Measurements from ENCODE around the gene CYTIP.

The CYTIP gene

GRCh38 chr2:157460897-157461296 is 17.0 kb upstream of the CYTIP start:
- no peak for DNase-seq

GRCh38 chr2:157460384-157460837 is 16.5 kb upstream of the CYTIP start:
- no peak for DNase-seq

GRCh38 chr2:157459486-157459885 is 15.6 kb upstream of the CYTIP start:
- no peak for DNase-seq

DNA sequence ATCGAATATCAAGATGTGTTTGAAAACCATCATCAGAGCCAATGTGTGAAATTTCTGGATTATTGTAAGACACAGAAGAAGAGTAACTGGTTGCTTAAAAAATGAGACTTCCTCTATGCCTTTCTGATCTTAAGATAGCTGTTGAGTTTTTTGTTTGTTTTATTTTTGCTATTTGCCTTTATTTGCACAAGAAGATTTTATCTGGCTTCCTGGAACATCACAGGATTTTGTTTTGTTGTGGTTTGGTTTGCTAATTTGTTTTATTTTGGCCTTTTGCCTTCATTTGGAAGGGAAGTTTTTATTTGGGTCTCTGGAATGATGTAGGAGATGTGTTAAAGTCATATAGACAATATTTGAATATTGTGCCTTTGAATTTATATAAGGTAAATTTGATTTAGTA is 3.9 kb upstream of the CYTIP start:
- DNase-seq, result no peak

DNA sequence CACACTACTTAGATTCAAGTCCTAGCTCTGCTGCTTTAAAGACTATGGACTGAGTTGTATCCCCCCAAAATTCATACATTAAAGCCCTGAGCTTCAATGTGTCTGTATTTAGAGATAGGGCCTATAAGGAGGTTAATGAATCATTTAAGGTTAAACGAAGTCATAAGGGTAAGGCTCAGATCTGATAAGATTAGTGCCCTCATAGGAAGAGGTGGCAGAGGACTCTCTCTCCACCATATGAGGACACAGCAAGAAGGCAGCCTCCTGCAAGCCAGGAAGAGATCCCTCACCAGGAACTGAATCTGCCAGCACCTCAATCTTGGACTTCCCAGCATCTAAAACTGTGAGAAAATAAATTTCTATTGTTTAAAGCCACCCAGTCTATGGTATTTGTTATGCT is 3.1 kb upstream of the CYTIP start:
- DNase-seq, result no peak

GRCh38 chr2:157444641-157445040 is 752 bp upstream of the CYTIP start:
- DNase-seq, result peak; percentile 36

GRCh38 chr2:157443090-157443489 is 799 bp downstream of the CYTIP start:
- DNase-seq, result no peak

DNA sequence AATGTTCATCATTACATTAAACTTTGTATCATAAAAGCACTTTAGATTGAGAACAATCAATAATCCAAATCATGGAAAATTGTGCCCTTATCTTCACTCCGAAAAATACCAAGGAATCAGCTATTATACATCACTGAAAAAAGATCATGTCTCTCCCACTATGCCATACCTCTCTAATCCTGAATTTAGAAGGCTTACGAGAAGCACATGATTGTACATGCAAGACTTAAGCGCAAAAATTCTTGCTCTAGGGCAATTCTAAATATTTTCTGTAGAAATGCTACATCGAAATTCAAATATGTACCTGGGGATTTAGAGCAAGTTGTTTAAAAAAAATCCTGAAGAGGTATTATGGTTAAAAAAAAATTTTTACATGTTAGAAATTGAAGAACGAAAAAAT is 1.3 kb downstream of the CYTIP start:
- DNase-seq, result no peak

DNA sequence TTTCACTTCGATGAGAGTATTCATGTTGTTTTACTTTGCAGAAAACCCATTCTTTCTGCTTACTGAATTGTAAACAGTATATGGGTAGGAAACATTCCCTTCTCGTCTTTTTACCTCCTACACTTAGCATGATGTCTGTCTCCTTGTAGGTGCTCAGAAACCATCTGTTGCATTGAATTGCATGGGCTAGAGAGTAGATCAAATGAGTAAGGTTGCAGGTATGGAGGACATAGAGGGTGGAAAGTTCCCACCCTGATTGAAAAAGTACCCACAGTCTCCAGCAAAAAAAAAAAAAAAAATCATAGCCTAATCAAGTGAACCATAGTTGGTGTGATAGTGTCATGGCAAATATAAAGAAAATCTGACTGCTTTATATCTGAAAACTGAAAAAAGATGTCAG is 1.7 kb downstream of the CYTIP start:
- no peak for DNase-seq

GRCh38 chr2:157441072-157441454 is 2.8 kb downstream of the CYTIP start:
- DNase-seq, result no peak

DNA sequence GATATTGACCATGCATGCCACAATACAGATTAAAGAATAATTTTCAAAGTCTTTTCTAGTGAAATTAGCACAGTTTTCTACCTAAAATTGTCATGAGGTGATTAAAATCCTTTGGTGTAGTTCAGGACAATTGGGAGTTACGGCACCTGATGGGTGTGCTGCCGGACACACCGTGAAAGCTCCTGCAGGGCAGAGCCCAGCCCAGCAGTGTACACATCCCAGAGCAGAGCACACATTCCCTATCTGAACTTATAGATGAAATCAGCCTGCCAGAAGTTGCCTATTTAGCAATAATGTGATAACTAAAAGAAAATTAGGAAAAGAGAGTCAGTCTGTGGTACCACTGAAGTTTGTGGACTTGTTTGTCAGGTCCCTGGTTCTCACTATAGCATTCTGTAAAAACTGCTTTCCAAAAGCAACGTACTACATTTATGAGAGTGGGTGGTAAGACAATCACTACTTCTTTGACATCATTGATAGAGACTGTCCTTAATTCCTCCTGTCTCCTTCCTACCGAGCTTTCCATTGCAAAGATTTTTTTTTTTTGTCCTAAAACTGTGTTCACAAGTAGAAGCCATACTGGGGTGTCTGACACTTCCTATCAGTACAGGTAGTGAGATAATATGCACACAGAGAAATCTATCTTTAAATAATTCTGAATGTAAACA is 3.4 kb downstream of the CYTIP start:
- no peak for DNase-seq

DNA sequence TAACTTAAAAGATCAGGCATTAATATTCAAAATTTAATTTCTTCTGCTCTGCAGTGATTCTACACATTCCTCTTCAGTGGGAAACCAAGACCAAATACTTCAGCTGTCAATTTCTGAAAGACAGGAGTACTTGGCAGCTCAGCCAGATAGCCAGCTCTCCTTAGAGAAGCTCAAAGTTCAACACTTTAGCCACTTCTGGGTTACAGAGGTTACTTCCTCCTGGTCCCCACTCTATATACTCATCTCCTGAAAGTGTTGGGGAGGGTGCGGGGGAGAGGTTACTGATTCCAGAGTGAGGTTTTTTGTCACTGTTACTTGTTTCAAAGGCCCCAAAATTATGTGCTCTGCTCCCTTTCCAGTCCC is 4.1 kb downstream of the CYTIP start:
- peak; percentile 63 for DNase-seq

- no peak for DNase-seq
Measured at GRCh38 chr2:157438863-157439823, 4.7 kb downstream of the CYTIP start.

- DNase-seq, result no peak
Measured at GRCh38 chr2:157433394-157433793, 10.5 kb downstream of the CYTIP start.

DNA sequence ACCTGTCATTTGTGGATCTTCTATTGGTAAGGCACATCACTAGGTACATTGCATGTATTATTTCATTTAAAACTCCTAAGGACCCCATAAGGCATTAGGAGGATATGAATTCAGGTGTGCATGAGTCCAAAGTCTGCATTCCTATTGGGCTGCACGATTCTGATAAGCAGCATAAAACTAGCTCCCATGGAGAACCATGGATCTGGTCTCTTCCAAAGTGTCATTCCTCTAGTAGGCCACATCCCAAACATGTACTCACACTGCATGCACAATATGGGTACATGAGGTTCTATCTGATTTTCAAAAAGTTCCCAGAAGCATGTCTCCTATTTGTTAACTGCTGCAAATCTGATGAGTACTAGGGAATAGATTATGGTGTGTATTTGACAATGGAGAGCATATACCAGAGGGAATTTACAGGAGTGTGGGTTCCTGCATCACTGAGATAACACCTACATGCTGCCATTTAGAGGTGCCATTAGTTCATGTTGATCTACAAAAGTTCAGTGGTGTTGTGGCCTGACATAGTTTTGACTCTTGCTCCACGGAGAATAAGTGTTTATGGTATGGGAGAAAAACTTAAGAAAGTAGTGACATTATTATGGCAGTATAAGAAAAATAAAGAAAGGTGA is 11.3 kb downstream of the CYTIP start:
- DNase-seq, result no peak

- no peak for DNase-seq
Measured at GRCh38 chr2:157431176-157431575, 12.7 kb downstream of the CYTIP start.

DNA sequence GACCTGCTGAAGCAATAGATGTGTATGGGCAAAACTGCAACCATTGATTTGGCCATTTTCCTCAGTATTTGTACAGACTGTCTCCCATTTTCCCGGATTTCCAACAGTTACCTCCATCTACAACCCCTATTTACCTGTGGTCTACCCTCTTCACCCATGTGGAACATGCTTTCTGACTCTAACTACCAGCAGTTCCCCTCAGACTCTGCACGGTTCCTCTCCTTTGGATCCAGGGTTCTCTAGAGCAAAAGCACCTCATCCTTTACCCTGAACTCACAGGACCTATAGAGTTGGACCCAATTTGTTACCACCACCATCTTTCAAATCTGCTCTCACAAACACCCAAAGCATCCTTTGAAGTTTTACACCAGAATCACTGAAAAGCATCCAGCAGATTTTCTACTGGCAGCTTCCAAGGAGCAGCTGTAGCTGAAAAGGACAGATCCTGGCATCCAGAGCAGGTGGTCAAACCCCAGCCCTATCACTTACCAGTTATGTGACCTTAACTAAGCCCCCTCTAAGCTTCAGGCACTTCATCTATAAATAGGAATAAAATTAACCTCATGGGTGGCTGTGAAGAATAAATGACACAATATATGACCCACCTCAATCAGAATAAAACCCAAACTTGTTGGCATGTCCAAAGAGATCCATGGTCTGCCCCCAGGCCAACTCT is 15.3 kb downstream of the CYTIP start:
- DNase-seq, result no peak

GRCh38 chr2:157427922-157428303 is 16.0 kb downstream of the CYTIP start:
- no peak for DNase-seq

- DNase-seq, result no peak
Measured at GRCh38 chr2:157427003-157427921, 16.6 kb downstream of the CYTIP start.

GRCh38 chr2:157426477-157426994 is 17.4 kb downstream of the CYTIP start:
- no peak for DNase-seq

GRCh38 chr2:157424374-157424773 is 19.5 kb downstream of the CYTIP start:
- no peak for DNase-seq

DNA sequence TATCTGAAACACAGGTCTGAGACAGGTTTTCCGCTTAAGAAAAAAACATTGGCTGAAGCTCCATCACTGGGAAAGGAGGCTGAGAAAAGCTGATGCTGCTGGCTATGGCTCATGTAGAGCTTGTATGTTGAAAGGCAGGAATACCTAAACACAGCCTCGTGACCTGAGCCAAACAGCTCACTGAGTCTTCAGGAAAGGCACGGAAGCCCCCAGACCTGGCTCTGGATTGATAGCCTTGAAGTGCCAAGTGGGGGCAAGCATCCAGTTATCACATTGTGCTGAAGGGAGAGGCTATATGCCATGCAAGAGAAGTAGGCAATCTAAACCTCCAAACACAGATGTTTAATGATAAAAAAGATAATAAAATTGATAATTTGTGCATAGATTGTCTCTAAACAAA is 21.9 kb downstream of the CYTIP start:
- no peak for DNase-seq

All from activated naive CD4-positive, alpha-beta T cell treated with anti-CD3 and anti-CD28 coated beads, Interleukin-2, amount 50 U/mL, for 16 hours (primary cell).